Thyroid gland (tissue), 4 donors: ENCODE measurements around the gene MIER2.

Experiments
- POLR2A ChIP-seq, 2 donors: fragments of 450-650 bp; IDR thresholded peaks; one replicate each; pipeline ENCODE4 v1.6.1; 2017; ENCODE audit warnings: antibody characterized with exemption in 2 of 2, mild to moderate bottlenecking in 2 of 2, moderate library complexity in 1 of 2
- TF ChIP-seq, protein P1 (sequence below), 6 experiments: fragments of 200-600 bp in 3 of 6; fragments of 450-650 bp in 3 of 6; sonication (generic) in 3 of 6; IDR thresholded peaks; one replicate each; pipeline ENCODE4 v1.5.1; 2016 to 2019; ENCODE audit warnings: antibody characterized with exemption in 6 of 6, mild to moderate bottlenecking in 2 of 6, inconsistent platforms in 1 of 6, moderate library complexity in 1 of 6

DNA sequence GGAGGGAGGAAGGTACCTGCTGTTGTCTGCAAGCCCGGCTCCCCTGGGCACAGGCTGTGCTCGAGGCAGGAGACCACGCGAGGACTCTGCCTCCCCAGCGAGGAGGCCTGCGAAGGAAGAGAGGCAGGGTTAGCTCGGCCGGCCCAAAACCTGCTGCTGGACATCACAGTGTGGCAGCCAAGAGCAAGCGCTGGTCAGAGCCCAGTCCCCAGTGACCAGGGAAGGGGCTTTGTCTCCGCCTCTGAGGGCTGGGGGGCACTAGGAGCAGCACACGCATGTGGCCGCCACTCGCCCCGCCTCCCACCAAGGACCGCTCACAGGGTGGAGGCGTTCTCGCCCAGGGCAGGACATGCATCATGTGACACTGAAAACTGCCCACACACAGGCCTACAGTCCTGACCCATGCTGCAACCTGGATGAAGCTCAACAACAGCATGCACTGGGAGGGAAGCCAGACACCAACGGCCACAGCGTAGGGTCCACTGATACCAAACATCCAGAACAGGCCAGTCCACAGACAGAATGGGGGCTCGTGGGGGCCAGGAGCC is 8.5 kb downstream of the MIER2 start:
- TF ChIP-seq POLR2A (IDR thresholded peaks at IDR 0.05) = no peak
- TF ChIP-seq, protein P1, sequence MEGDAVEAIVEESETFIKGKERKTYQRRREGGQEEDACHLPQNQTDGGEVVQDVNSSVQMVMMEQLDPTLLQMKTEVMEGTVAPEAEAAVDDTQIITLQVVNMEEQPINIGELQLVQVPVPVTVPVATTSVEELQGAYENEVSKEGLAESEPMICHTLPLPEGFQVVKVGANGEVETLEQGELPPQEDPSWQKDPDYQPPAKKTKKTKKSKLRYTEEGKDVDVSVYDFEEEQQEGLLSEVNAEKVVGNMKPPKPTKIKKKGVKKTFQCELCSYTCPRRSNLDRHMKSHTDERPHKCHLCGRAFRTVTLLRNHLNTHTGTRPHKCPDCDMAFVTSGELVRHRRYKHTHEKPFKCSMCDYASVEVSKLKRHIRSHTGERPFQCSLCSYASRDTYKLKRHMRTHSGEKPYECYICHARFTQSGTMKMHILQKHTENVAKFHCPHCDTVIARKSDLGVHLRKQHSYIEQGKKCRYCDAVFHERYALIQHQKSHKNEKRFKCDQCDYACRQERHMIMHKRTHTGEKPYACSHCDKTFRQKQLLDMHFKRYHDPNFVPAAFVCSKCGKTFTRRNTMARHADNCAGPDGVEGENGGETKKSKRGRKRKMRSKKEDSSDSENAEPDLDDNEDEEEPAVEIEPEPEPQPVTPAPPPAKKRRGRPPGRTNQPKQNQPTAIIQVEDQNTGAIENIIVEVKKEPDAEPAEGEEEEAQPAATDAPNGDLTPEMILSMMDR (IDR thresholded peaks at IDR 0.05) = no peak
